Adrenal gland (tissue), 5 donors: Measurements from ENCODE around the gene SPTLC2.

Experiments used
- CTCF ChIP-seq, 6 experiments: fragments of 450-650 bp in 4 of 6; fragments of 200-600 bp in 2 of 6; sonication (generic) in 1 of 6; IDR thresholded peaks; 1 replicate in 5 of 6; 2 replicates in 1 of 6; pipeline versions ENCODE4 v1.5.1 to v1.8.0; 2016 to 2021; ENCODE audit warnings: antibody characterized with exemption in 6 of 6, mild to moderate bottlenecking in 2 of 6, moderate library complexity in 1 of 6
- POLR2A ChIP-seq, 2 donors: fragments of 450-650 bp; IDR thresholded peaks; one replicate each; pipeline ENCODE4 v1.6.1; 2017; ENCODE audit warnings: antibody characterized with exemption in 2 of 2, mild to moderate bottlenecking in 2 of 2, moderate library complexity in 1 of 2
- donor health status: DM: no; HTN: no; CAD: no.

- TF ChIP-seq CTCF (IDR thresholded peaks at IDR 0.05) = no peak
- TF ChIP-seq POLR2A (IDR thresholded peaks at IDR 0.05) = no peak
These were observed 142.5 kb downstream of the SPTLC2 start for GRCh38 chr14:77473921-77474320.
